CD4-positive, alpha-beta T cell treated with Interleukin-17A for 4 hours (primary cell): ENCODE measurements around the gene ZNF485.
A peak's percentile ranks its signal among the peaks of the same experiment; 100 is the strongest.
"Not testable (repeated sequence)": the region's sequence is repeated elsewhere in the genome, so short reads cannot be mapped to it uniquely, and the experiment has no call there.

Experiments
- DNase-seq: peaks from one replicate; pipeline ENCODE4 v3.0.0-alpha.2; 2020; ENCODE audit warnings: mixed read lengths

Gene ZNF485

GRCh38 chr10:43605850-43606322 is 352 bp upstream of the ZNF485 start:
- peak; percentile 5 for DNase-seq

- DNase-seq = no peak
Measured at GRCh38 chr10:43607199-43607573, 948 bp downstream of the ZNF485 start.

- no peak for DNase-seq
Measured at GRCh38 chr10:43610636-43611035, 4.4 kb downstream of the ZNF485 start.

- no peak for DNase-seq
Measured at GRCh38 chr10:43616697-43617370, 10.6 kb downstream of the ZNF485 start.

GRCh38 chr10:43619368-43619767 is 13.1 kb downstream of the ZNF485 start:
- no peak for DNase-seq

- no peak for DNase-seq
Measured at GRCh38 chr10:43622038-43622437, 15.8 kb downstream of the ZNF485 start.

GRCh38 chr10:43623351-43623750 is 17.1 kb downstream of the ZNF485 start:
- DNase-seq = peak; percentile 14

GRCh38 chr10:43627942-43628341 is 21.7 kb downstream of the ZNF485 start:
- no peak for DNase-seq

GRCh38 chr10:43628956-43629355 is 22.7 kb downstream of the ZNF485 start:
- no peak for DNase-seq

GRCh38 chr10:43635816-43636215 is 29.6 kb downstream of the ZNF485 start:
- not testable (repeated sequence) for DNase-seq

GRCh38 chr10:43640603-43641002 is 34.4 kb downstream of the ZNF485 start:
- DNase-seq = no peak

- DNase-seq = no peak
Measured at GRCh38 chr10:43644252-43644651, 38.0 kb downstream of the ZNF485 start.

- DNase-seq = no peak
Measured at GRCh38 chr10:43645866-43646265, 39.6 kb downstream of the ZNF485 start.

- no peak for DNase-seq
Measured at GRCh38 chr10:43647576-43647975, 41.3 kb downstream of the ZNF485 start.

- no peak for DNase-seq
Measured at GRCh38 chr10:43648095-43648397, 41.8 kb downstream of the ZNF485 start.

GRCh38 chr10:43648398-43649184 is 42.4 kb downstream of the ZNF485 start, which contains the start of gene ZNF32:
TSS of gene ZNF32 (minus strand) at chr10:43648881. CDS start at chr10:43646133, 2,748 bp downstream.
- DNase-seq = peak; percentile 86

- DNase-seq = no peak
Measured at GRCh38 chr10:43649185-43649523, 42.9 kb downstream of the ZNF485 start.

GRCh38 chr10:43653746-43654145 is 47.5 kb downstream of the ZNF485 start:
- DNase-seq = no peak

GRCh38 chr10:43655311-43655710 is 49.1 kb downstream of the ZNF485 start:
- DNase-seq = no peak

- no peak for DNase-seq
Measured at GRCh38 chr10:43658227-43658626, 52.0 kb downstream of the ZNF485 start.

GRCh38 chr10:43665054-43665453 is 58.8 kb downstream of the ZNF485 start:
- DNase-seq = no peak

- no peak for DNase-seq
Measured at GRCh38 chr10:43666552-43666951, 60.3 kb downstream of the ZNF485 start.

- no peak for DNase-seq
Measured at GRCh38 chr10:43667317-43667731, 61.1 kb downstream of the ZNF485 start.
